Hepatocyte (in vitro differentiated cells): ENCODE measurements around the gene MMRN2. TPM values are rescaled to one million over a fixed set of nuclear protein-coding genes. Genes with fewer than 3 reads are reported as not detected.
"Not testable (repeated sequence)": the region's sequence is repeated elsewhere in the genome, so short reads cannot be mapped to it uniquely, and the experiment has no call there.

ENCODE experiments used
- DNase-seq: peaks from one replicate; pipeline ENCODE4 v3.0.0-alpha.2; 2016; ENCODE audit warnings: low spot score
- H2AFZ ChIP-seq: fragments of 200-600 bp; sonication (generic); 2 replicates; pipeline ENCODE4 v1.6.0; 2016; ENCODE audit warnings: antibody characterized with exemption, mild to moderate bottlenecking
- H3K27ac ChIP-seq: fragments of 200-600 bp; sonication (generic); 2 replicates; pipeline ENCODE4 v1.5.1; 2016; ENCODE audit warnings: mild to moderate bottlenecking
- H3K27me3 ChIP-seq: fragments of 200-600 bp; sonication (generic); 2 replicates; pipeline ENCODE4 v1.6.1; 2016
- H3K36me3 ChIP-seq: fragments of 200-600 bp; sonication (generic); replicated peaks from 2 replicates; pipeline ENCODE4 v1.5.1; 2016; ENCODE audit warnings: low read depth; ENCODE audit not compliant: insufficient read depth
- H3K4me1 ChIP-seq: fragments of 200-600 bp; sonication (generic); 2 replicates; pipeline ENCODE4 v1.5.1; 2016; ENCODE audit warnings: mild to moderate bottlenecking, moderate library complexity; ENCODE audit not compliant: insufficient read depth
- H3K4me2 ChIP-seq: fragments of 200-600 bp; sonication (generic); 2 replicates; pipeline ENCODE4 v1.6.0; 2016
- H3K4me3 ChIP-seq: fragments of 200-600 bp; sonication (generic); 2 replicates; pipeline ENCODE4 v1.5.1; 2016; ENCODE audit warnings: mild to moderate bottlenecking
- H3K79me2 ChIP-seq: fragments of 200-600 bp; sonication (generic); 2 replicates; pipeline ENCODE4 v1.6.0; 2017; ENCODE audit warnings: mild to moderate bottlenecking
- H3K9me2 ChIP-seq: fragments of 200-600 bp; sonication (generic); replicated peaks from 2 replicates; pipeline ENCODE4 v1.6.0; 2017; ENCODE audit warnings: mild to moderate bottlenecking; ENCODE audit not compliant: insufficient read depth
- H3K9me3 ChIP-seq: fragments of 200-600 bp; sonication (generic); 2 replicates; pipeline ENCODE4 v1.5.1; 2016; ENCODE audit warnings: low read depth, mild to moderate bottlenecking
- H4K20me1 ChIP-seq: fragments of 200-600 bp; sonication (generic); 2 replicates; pipeline ENCODE4 v1.6.0; 2016; ENCODE audit warnings: mild to moderate bottlenecking; ENCODE audit not compliant: insufficient read depth, poor library complexity, severe bottlenecking
- EZH2 ChIP-seq: fragments of 200-600 bp; sonication (generic); IDR thresholded peaks from 2 replicates; pipeline ENCODE4 v1.6.1; 2016; ENCODE audit warnings: antibody characterized with exemption, mild to moderate bottlenecking, borderline replicate concordance
- EZH2phosphoT487 ChIP-seq: fragments of 200-600 bp; sonication (generic); IDR thresholded peaks from one replicate; pipeline ENCODE4 v1.6.1; 2018; ENCODE audit warnings: antibody characterized with exemption, mild to moderate bottlenecking, low read depth, moderate library complexity; ENCODE audit not compliant: unreplicated experiment, severe bottlenecking
- WGBS: methylation state at CpG from one replicate; pipeline ENCODE4 v1.1.6; 2016; ENCODE audit warnings: low lambda C conversion rate; ENCODE audit errors: missing lambda C conversion rate; 5-methylcytosine and 5-hydroxymethylcytosine counted together
- polyA plus RNA-seq: library from polyadenylated mRNA; unstranded; fragments of >200 nt; fragmentation: Nextera tagmentation; extraction: Ambion mirVana; gene quantifications from 2 replicates; pipeline ENCODE4 v1.2.1, GENCODE V29; 2016
- total RNA-seq: library from RNA; depleted of rRNA; stranded (reverse); fragments of >200 nt; gene quantifications from 2 replicates; pipeline ENCODE4 v1.2.3, GENCODE V29; 2014
- TF ChIP-seq, protein P1 (sequence below): fragments of 200-600 bp; sonication (generic); IDR thresholded peaks from 2 replicates; pipeline ENCODE4 v1.5.1; 2016; ENCODE audit warnings: antibody characterized with exemption, mild to moderate bottlenecking; ENCODE audit not compliant: poor library complexity

MMRN2 gene, protein sequence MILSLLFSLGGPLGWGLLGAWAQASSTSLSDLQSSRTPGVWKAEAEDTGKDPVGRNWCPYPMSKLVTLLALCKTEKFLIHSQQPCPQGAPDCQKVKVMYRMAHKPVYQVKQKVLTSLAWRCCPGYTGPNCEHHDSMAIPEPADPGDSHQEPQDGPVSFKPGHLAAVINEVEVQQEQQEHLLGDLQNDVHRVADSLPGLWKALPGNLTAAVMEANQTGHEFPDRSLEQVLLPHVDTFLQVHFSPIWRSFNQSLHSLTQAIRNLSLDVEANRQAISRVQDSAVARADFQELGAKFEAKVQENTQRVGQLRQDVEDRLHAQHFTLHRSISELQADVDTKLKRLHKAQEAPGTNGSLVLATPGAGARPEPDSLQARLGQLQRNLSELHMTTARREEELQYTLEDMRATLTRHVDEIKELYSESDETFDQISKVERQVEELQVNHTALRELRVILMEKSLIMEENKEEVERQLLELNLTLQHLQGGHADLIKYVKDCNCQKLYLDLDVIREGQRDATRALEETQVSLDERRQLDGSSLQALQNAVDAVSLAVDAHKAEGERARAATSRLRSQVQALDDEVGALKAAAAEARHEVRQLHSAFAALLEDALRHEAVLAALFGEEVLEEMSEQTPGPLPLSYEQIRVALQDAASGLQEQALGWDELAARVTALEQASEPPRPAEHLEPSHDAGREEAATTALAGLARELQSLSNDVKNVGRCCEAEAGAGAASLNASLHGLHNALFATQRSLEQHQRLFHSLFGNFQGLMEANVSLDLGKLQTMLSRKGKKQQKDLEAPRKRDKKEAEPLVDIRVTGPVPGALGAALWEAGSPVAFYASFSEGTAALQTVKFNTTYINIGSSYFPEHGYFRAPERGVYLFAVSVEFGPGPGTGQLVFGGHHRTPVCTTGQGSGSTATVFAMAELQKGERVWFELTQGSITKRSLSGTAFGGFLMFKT
- 1.9 and 4.9 TPM in 2 replicates for total RNA-seq
- 1.9 and 2.2 TPM in 2 replicates for polyA plus RNA-seq

DNA sequence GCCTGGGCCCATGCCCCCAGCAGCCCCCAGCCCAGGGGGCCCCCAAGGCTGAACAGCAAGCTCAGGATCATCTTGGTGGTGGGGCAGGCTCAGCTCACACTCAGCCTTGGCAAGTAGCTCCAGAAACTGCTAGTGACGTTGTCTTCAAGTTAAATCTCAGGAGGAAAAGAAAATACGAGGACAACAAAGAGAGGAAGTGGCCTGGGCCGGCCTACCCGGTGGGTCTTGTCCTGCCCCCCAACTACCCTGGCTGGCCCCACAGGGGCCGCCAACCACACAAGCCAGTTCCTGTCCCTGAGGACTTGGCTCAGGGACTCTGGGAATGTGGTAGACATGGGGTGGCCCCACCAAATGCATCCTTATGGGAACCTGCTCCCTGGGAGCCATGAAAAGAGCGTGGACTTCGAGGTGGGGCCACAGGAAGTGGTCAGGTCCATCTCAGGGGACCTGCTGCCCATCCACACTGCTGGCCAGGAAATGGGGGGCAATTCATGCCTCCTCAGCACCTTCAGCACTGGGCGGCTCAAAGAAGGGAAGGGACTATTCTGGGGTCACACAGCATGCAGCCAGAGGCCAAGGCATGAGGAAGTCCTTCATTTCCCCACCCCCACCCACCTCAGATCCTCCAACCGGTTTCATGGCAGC is at the start of gene MMRN2:
Gene MMRN2, minus strand, starts transcription at position 145 of the 645 bp plus-strand sequence. Its CDS starts 74 bp downstream, at position 71.
- H4K20me1 ChIP-seq = no peaks in the 10 kb centered on the region
- no peak within 1 kb of the TSS for H3K27ac ChIP-seq
- DNase-seq = no peak
- H3K9me3 ChIP-seq = no peaks in the 10 kb centered on the region
- no peak within 1 kb of the TSS for H2AFZ ChIP-seq
- TF ChIP-seq EZH2phosphoT487 = no peak
- TF ChIP-seq EZH2 = no peak
- TF ChIP-seq, protein P1, sequence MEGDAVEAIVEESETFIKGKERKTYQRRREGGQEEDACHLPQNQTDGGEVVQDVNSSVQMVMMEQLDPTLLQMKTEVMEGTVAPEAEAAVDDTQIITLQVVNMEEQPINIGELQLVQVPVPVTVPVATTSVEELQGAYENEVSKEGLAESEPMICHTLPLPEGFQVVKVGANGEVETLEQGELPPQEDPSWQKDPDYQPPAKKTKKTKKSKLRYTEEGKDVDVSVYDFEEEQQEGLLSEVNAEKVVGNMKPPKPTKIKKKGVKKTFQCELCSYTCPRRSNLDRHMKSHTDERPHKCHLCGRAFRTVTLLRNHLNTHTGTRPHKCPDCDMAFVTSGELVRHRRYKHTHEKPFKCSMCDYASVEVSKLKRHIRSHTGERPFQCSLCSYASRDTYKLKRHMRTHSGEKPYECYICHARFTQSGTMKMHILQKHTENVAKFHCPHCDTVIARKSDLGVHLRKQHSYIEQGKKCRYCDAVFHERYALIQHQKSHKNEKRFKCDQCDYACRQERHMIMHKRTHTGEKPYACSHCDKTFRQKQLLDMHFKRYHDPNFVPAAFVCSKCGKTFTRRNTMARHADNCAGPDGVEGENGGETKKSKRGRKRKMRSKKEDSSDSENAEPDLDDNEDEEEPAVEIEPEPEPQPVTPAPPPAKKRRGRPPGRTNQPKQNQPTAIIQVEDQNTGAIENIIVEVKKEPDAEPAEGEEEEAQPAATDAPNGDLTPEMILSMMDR = no peak
- H3K9me2 ChIP-seq = no peaks in the 10 kb centered on the region
- H3K4me3 ChIP-seq = no peak within 1 kb of the TSS
- no peaks in the 10 kb centered on the region for H3K79me2 ChIP-seq
- H3K4me1 ChIP-seq = peaks cover 35% of the 10 kb centered on the region
- 81% methylated on average over 9 of the region's 9 CpGs for WGBS
- H3K4me2 ChIP-seq = peak within 1 kb of the TSS; percentile 56
- no peaks in the 10 kb centered on the region for H3K27me3 ChIP-seq
- H3K36me3 ChIP-seq = no peaks in the 10 kb centered on the region

DNA sequence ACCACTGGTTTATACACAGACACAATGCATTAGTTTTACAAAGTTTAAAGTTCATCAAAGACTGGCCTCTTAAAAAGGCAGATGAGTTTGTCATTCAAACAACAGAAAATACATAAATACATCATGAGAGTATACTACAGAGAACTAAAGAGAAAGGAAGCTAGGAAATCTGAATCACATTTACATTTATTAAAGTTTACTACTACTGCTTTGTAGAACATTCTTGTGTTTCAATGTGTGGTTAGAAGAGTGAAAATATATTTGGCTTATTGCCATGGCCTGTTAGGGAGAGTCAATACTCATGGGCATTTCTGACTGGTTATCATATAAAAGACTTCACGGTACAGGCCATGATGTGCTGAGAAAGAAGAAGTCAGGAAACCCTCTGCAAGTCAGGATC is 49.7 kb upstream of the MMRN2 start:
- H3K4me1 ChIP-seq, H3K9me3 ChIP-seq, H4K20me1 ChIP-seq, H3K9me2 ChIP-seq, DNase-seq, H3K79me2 ChIP-seq, H3K36me3 ChIP-seq, H3K27me3 ChIP-seq, H2AFZ ChIP-seq, H3K27ac ChIP-seq, H3K4me2 ChIP-seq, H3K4me3 ChIP-seq: not testable (repeated sequence)
- WGBS = 50% methylated on average over 1 of the region's 1 CpG

DNA sequence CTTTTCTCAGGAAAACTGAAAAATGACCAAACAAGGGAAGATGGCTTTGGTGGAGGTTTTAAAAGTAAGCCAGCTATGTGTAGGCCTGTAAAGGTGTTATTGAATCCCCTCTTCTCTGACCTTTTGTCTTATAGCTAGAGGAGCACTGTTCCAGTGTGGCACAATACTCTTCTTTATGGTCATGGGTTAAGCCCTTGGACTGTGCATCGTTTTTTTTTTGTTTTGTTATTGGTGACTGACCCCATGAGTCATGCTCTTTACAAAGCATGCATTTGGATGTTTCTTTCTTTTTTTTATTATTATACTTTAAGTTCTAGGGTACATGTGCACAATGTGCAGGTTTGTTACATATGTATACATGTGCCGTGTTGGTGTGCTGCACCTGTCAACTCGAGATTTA is 43.1 kb upstream of the MMRN2 start:
- TF ChIP-seq EZH2phosphoT487 (no peak), EZH2 (no peak)
- TF ChIP-seq, protein P1 = no peak
- Histone ChIP-seq H3K4me1 (no peaks in the 10 kb centered on the region), H3K9me2 (no peaks in the 10 kb centered on the region), H3K36me3 (no peaks in the 10 kb centered on the region), H3K27me3 (no peaks in the 10 kb centered on the region), H3K79me2 (no peaks in the 10 kb centered on the region), H3K9me3 (no peaks in the 10 kb centered on the region), H4K20me1 (no peaks in the 10 kb centered on the region), H3K4me2 (no peak overlapping the region), H3K27ac (no peak overlapping the region), H2AFZ (no peak overlapping the region), H3K4me3 (no peak overlapping the region)
- 81% methylated on average over 3 of the region's 3 CpGs for WGBS
- no peak for DNase-seq

DNA sequence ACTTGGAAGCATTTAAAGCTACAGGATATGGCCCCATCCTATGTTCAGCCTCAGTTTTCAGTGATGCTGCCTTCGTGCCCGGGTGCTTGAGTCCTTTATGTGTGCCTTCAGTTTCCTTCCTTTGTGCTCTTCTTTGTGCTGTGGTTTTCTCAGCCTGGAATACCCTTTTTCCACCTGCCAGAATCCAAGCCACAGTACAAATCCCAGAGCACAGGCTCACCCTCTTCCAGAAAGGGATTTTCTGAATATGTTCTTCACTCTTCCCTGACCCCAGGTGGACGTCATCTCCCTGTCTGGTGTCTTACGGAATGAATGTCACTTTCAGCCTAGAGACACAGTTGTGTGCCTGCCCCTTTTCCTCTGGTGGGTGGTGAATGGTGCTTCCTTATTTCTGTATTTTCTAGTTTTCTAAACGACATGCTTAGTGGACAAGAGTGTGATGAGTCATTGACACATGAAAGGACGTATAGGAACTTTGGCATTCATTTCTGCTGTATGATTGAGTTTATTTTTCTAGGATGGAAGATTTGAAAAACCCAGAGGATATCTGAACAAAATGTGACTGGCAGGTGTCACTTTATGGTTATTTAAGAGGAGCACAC is 42.5 kb upstream of the MMRN2 start:
- not testable (repeated sequence) for H3K36me3 ChIP-seq, DNase-seq, H3K4me3 ChIP-seq, H3K79me2 ChIP-seq, H3K27me3 ChIP-seq, H2AFZ ChIP-seq, H4K20me1 ChIP-seq, H3K9me2 ChIP-seq, H3K4me1 ChIP-seq, H3K9me3 ChIP-seq, H3K27ac ChIP-seq, H3K4me2 ChIP-seq
- 73% methylated on average over 6 of the region's 6 CpGs for WGBS
